NCI-H2227 (cell line): ENCODE measurements around the gene SOWAHA.

Source experiments
- DNase-seq: peaks from one replicate; lab custom pipeline; 2025; ENCODE audit not compliant: unreplicated experiment; lab: John Stamatoyannopoulos, UW

The SOWAHA gene

DNA sequence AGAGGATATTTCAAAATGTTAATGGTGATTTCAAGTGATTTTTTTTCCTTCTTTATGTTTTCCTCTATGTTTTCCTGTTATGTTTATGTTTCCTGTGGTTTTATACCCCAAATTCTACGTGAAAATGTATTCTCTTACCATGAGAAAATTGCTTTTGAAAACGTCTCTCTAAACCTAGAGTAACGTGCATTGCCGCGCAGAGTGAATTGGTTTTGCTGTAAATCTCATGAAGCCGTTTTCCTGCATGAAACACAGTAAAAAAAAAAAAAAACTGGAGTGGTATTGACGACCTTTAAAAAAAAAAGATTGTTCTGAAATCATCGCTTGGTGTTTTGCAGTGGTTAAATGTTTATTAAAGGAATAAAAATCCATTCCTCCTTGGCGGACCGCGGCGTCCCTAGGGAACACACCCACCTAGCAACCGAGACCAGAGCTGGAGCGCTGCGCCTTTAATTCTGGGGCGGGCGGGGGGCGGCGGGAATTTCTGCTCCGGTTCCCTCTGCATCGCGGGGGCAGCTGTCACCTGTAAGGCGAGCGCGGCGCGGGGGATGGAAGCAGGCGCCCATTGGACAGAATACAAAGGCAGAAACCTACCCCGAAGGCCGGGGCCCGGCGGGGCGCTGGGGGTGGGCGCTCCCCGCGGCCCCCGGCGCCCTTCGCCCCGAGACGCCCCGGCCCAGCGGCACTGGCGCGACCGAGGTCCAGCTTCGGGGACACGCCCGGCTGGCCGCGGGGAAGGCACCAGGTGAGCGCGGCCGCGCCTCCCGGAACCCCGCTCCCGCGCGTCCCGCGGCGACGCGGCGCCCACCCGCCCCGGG lies at the start of gene SOWAHA:
Gene SOWAHA, plus strand, starts transcription at position 522 of the 818 bp plus-strand sequence. CDS start 320 bp downstream, outside the sequence.
- DNase-seq, result peak; percentile 53

DNA sequence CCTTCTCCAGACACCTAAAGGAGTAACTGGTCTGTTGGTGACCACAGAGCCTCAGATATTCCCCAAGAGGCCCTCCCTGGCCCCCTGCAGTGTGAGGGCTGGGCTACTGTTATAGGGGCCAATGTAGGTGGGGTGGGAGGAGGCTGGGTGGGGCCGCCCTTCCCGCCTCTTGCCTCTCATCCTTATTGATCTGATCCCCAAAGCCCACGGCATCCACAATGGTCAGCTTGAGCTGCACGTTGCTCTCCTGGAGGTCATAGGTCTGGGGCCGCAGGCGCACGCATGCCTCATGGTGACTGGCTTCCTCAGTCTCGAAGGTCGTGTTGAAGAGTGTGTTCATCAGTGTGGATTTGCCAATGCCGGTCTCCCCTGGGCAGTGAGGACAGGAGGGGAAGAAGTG lies 49.1 kb upstream of the SOWAHA start:
- DNase-seq, result no peak

DNA sequence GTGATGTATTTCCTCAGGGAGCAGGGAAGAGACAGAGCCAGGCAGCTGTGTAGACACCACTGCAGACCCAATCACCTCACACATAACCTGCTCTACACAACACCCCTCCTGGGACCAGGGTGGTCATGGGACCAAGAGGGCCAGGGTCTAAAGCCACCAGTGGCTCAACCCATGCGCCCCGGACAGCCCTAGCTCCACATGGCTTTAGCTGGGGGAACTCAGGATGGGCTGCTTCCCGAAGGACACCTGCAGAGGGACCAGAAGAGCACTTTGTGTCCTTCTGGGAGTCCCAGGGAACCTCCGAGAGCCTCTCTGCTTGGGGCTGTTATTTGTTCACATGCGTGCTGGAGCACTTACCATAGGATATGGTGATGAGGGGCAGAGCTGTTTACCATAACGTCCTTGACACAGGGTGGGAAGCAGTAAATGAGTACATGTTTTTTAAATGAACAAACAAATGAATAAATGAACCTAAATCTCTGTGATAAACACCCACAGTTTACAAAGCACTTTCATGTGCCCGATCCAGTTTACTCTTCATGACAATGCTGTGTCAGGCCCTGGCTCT lies 48.3 kb upstream of the SOWAHA start:
- DNase-seq, result no peak

DNA sequence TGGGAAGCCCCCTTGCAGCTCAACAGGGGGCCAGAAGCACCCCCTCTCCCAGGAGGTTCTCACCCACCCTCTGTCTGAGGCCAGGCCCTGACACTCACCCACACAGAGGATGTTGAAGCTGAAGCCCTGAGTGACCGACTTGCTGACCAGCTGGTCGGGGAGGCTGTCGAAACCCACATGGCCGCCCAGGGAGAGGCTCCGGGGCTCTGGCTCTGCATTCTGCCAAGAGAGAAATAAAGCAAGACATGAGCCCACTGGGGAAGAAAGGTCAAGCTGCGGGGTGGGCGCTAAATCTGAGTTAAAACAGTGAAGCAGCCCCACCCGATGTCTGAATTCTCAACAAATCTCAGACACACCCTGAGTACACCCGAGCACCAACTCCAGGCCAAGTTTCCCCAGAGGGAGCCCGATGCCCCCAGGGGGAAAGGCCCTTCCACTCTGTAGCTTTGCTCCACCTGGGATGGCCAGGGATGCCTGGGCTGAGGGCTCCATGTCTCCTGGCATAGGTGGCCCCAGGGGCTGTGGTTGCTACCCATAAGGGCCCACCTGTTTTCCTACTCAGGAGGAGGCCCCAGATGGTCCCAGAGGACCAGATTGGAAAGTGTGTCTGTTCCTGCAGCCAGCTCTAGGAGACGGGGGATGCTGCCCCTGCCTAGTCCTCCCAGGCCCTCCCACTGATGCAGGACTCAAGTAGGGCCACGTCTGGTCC lies 47.6 kb upstream of the SOWAHA start:
- no peak for DNase-seq

DNA sequence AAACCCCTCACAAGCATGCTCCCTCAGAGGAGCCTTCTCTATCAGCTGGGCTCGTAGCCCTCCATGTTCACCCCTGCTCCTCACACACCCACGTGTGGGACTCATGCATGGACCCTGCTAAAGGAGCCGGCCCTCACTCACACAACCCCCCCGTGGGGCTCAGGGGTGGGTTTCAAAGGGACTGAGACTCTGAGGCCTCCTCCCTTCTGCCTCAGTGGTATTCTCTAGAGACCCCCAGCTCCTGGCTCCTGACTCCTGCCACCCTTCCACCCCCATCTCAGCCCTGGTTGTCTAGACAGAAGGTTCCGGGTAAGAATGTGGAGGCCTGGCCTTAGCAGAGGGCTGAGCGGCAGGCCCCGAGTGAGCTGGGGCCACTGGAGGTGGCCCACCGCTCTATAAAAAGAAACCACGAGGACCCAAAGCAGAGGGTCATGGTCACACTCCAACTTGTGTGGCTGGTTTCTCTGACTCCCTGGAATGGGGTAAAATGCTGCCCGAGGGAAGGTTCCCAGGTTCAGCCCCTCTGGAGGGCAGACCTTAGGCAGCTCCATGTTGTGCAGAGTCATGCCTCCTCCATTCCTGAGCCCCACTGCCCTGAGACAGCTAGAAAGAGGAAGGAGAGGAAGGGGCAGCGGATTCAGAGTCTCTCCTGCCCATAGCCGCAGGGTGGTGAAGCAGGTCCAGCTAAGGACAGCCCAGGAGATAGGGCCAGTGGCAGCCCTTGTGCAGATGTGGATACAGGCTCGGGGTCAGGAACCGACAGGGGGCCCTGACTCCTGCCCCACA lies 46.9 kb upstream of the SOWAHA start:
- DNase-seq, result no peak

DNA sequence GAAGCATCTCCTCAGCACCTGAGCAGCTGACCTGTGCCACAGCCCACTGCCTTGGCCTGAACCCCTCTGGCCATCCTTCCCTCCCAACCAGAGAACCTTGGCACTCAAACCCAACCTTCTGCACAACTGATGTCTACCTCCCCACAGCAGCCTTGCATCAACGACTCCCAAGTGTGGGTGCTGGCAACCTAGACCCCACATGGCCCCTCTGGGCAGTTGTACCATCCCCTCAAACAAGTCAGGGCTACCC lies 46.4 kb upstream of the SOWAHA start:
- no peak for DNase-seq

DNA sequence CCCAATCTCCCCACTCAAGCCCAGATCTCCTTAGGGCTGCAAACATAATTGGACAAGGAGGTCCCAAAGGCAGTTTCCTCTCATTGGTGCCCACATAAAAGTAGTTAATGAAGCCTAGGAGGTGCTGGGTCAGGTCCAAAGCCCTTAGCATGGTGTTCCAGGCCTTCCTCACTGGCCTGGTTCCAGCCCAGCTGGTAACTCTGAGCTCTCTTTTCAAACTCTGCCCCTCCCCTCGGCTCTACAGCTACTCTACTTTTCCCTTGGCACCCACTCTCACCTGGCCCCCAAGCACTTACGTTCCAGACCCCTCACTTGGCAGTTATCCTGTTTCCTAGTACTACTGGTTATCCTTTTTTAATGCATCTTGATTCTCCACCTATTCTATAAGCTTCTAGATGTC lies 46.0 kb upstream of the SOWAHA start:
- no peak for DNase-seq

DNA sequence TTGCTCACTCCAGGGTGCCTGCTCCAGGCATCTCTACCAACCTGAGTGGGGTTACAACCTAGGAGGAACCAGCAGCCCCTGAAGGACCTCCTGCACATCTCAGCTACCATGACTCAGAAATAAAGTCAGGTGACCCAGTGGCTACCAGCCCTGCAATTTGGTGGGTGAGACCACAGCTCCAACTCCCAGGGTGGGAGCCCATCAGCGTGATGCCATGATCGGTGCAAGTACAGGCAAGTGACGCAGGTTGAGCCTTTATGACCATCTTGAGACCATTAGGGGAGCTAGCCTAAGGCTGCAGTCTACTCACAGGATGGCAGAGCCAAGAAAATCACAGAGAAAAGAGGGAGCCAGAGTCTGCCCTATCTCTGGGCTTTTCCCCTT lies 44.6 kb upstream of the SOWAHA start:
- DNase-seq, result no peak

DNA sequence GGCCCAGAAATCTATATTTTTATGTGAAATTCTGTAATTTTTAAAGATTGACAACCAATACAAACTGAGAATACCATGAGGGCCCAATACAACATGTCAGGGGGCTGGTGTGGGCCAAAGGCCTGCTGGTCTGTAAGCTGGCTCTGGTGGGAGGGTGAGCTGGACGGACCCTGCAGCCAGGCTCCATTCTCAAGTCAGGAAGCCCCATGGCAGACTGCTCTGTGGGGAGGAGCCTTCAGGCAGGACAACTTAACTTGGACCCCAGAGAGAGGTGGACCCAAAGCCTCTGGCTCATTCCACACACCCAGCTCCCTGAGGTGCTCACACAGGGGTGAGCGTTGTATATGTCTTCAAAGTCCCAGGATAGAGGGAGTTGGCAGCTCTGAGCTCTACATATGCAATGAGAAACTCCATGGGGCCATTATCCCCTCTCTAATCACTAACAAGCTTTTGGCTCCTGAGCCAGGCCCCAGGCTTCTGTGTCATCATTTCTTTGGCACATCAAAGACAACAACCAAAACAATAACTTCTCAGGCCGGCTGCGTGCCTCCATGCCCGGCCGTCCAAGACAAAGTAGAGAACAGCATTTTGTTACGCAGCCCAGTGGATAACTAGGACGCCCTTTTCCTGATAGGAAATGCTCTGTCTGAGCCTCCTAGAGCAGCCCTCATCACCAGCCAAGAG lies 42.5 kb upstream of the SOWAHA start:
- DNase-seq, result no peak

DNA sequence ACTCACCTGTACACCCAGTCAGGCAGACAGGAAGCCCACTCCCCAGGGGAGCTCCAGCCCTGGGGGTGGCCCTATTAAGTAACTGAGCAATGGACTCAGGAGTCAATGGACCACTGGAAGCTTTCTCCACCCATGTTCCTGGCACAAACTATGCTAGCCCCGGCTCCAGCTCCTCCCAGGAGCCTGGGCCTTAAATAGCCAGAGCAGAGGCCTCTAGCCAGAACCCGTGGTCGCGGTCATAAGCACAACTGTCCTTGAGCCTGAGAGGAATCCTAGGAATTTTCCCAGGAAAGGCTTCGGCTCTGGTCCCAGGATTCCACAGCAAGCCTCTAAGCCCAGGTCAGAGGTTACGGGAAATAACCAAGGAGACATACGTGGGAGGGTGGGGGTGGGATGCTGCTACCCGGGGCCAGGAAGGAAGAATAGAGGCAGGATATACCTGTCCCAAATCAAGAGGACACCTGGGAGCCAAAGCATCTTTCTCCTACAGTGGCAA lies 41.6 kb upstream of the SOWAHA start:
- no peak for DNase-seq

DNA sequence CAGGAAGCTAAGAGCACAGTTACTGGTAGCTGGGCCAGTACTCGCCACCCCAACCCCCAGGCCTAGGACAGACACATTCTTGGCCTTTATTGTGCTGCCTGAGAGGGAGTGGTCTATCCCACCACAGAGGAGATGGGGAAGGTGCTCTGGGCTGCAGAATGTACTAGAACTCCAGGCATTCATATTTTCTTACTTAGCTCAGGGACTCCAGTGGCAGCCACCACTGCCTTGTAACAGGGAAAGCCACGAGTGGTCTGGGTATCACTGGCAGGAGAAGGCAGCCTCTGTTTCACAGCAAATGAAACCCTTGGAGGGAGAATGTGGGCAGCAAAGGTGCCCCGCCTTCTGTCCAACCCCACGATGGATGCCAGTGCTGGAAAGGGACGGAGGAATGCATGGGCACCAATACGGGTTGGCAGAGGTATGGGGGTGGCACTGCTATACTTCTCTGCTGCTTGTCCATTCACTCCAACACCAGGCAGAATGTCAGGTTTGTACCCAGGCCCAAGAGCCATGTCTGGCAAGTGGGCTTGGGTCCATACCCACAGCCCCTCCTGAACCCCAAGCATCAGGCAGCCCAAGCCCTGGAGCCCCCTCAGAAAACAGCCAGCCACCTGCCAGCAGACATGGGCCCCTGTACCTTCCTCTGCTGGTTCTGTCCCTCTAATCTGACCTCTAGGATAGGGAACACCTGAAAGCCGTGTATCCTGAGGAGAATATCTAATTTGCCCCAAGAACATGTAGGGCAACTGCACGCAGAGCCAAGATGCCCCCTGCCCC lies 40.6 kb upstream of the SOWAHA start:
- no peak for DNase-seq

DNA sequence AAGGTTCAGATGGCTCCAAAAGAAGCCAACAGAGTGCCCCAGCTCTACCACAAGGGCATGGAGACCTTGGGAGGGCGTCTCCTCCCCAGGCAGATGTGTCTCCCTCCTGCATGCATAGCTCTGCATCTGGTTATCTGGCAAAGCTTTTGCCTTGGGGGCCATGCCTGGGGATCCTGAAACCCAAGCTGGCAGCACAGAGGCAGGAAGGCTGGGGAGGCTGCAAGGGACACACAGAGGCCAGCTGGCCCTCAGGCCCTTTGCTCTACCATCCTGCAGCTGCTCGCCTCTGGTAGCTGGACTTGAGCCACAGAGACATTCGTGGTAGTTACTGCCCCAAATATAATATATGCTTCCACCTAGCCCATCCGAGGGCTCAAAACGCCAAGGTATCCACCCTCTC lies 40.0 kb upstream of the SOWAHA start:
- DNase-seq, result no peak

DNA sequence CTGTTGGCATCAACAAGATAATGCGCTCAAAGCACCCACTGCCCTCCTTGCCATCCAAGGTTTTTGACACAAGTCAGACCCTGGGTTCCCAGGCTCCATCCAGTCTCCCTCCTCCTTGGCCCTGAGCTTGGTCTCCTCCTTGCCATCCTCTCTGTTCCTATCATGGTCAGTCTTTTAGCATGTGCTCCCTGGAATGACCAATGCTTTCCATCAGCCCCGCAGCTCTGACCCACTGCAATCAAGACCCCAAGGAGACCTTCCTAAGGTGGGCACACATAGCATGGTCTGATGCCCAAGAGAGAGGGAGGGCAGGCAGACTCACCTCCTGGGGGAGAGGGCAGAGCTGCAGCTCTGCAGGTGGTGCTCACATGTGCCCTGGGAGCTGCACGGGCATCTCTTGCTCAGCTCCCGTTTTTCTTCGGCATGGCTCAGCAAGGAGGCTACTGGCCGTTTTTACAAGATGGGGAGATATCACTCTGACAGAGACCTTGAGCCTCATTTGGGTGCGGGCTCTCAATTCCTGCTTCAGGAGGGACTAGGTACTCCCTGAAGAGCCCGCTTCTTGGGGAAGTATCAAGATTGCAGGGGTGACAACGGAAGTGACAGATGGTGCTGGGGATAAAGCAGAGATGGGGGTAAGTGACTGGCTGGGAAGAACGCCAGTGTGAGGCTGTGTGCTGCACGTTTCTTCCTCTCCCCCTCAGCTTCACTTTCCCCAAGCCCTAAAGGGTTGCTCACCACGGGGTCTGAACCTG lies 39.3 kb upstream of the SOWAHA start:
- no peak for DNase-seq

DNA sequence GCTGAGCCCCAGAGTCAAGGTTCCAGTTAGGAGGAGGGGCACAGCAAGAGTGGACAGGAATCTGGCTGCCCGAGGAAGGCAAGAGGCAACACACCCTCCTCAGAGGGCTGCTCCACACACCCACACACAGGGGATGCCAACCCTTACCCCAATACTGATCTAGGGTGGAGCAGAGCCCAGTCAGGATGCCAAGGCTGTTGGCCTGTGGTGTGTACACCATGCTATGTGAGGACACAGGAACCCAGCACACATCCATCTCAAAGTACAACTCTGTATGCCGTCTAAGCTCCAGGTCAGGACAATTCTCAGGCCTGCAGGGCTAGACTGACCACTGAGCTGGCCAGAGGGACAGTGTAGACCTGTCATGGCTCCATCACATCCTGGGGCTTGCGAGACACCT lies 38.7 kb upstream of the SOWAHA start:
- no peak for DNase-seq

DNA sequence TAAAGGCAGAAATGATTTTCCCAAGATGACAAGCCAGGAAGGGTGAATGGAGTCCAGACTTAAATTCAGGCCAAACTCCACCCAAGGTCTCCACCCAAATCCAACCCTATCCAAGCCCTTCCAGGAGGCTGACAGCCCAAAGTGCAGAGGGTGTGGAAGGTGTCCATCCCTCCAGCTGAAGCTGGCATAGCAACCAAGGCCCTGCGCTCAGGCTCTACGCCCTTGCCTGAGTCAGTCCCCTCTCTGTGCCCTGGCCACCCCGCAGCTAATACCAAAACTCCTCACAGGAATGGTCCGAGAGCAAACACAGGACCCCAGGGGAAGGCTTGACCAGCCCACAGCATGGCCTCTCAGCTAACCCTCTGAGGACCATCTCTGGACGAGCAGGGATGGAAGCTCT lies 38.2 kb upstream of the SOWAHA start:
- DNase-seq, result no peak

DNA sequence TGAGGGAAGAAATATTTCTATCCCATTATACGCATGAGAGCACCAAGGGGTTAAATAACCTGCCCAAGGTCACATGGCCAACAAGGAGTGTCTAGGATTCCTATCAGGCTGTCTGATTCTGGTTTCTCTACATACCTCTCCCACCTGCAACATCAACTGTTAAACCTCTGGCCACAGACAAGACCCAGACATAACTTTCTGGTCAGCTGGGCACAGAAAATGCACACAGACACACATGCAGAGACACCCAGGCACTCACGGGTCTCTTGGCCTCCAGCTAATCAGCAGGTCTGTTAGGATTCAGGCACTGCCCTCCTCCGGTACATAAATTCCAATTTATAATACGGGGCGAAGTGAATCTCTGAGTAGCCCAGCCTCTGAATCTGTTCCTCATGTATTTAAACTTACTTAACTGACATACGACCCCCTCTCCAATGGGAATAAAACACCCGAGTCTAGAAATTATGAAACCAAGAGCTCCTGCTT lies 37.6 kb upstream of the SOWAHA start:
- DNase-seq, result no peak

DNA sequence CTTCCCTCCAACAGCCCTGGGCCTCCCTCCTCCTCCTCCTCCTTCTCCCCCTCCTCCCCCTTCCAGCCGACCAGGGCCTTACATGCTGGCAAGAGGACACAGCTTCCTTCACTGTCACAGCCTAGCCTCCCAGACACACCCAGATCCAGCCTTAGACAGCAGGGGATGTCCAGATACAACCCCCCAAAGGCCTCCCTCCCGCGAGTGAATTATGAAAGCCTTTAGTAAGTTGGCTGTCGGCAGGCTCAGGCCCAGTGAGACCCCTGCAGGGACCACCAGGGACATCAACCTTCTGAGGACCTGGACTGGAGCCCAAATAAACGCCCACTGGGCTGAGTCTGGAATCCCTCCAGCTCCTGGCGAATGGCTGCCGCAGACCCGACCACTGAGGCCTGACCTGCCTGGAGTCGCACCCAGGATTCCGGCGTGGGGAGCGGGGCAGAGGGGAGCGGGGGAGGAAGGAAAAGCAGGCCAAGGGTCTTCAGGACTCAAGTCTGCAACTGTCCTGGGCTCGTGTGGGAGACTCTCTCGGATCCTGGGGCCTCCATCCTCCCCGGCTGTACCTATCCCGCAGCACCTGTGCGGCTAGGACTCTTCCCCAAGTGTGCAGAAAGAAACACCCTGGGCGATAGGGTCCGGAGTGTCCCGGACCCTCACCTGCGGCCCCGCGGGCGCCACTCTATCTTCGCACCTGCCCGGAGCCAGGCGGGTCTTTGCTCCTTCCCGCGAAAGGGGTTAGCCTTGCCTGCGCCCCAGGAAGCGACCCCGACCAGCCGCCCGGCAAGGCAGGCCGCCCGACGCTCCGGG lies 36.8 kb upstream of the SOWAHA start:
- peak; percentile 53 for DNase-seq

DNA sequence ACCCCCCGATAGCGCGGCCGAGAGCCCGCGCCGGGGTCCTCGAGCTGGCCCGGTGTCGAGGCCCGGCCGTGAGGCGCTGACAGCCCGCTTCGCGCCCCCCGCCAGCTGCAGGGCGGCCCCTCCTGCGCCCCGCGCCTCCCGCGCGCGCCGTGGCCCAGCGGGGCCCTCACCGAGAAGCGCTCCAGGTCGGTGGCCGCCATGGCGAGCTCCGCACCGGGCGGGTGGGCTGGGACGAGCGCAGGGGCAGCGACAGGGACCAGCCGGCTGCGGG lies 36.2 kb upstream of the SOWAHA start:
- DNase-seq, result no peak
